ENCODE data around the gene ROPN1B.

The ROPN1B gene

GRCh38 chr3:126005951-126006350, 37.0 kb downstream of the ROPN1B start:
- no peak for DNase-seq

GRCh38 chr3:126008219-126008618, 39.2 kb downstream of the ROPN1B start:
- no peak for DNase-seq

GRCh38 chr3:126009181-126009580, 40.2 kb downstream of the ROPN1B start:
- DNase-seq, result no peak

GRCh38 chr3:126013751-126014156, 44.8 kb downstream of the ROPN1B start:
- no peak for DNase-seq

- DNase-seq, result no peak
Measured at GRCh38 chr3:126014252-126014651, 45.3 kb downstream of the ROPN1B start.

- no peak for DNase-seq
Measured at GRCh38 chr3:126015075-126015474, 46.1 kb downstream of the ROPN1B start.

- no peak for DNase-seq
Measured at GRCh38 chr3:126016616-126017015, 47.6 kb downstream of the ROPN1B start.

- DNase-seq, result no peak
Measured at GRCh38 chr3:126017362-126017761, 48.4 kb downstream of the ROPN1B start.

GRCh38 chr3:126018545-126018944, 49.6 kb downstream of the ROPN1B start:
- DNase-seq, result no peak

- no peak for DNase-seq
Measured at GRCh38 chr3:126018995-126019394, 50.0 kb downstream of the ROPN1B start.

GRCh38 chr3:126019683-126020082, 50.7 kb downstream of the ROPN1B start:
- DNase-seq, result no peak

GRCh38 chr3:126021224-126021623, 52.2 kb downstream of the ROPN1B start:
- no peak for DNase-seq

GRCh38 chr3:126021702-126022101, 52.7 kb downstream of the ROPN1B start:
- DNase-seq, result no peak

- no peak for DNase-seq
Measured at GRCh38 chr3:126022741-126023359, 53.9 kb downstream of the ROPN1B start.

GRCh38 chr3:126023390-126023789, 54.4 kb downstream of the ROPN1B start:
- no peak for DNase-seq

GRCh38 chr3:126024049-126024854, 55.3 kb downstream of the ROPN1B start:
- DNase-seq, result no peak

- DNase-seq, result no peak
Measured at GRCh38 chr3:126025116-126025729, 56.2 kb downstream of the ROPN1B start.

GRCh38 chr3:126025862-126026261, 56.9 kb downstream of the ROPN1B start:
- DNase-seq, result no peak

- DNase-seq, result no peak
Measured at GRCh38 chr3:126026277-126026751, 57.3 kb downstream of the ROPN1B start.

- DNase-seq, result no peak
Measured at GRCh38 chr3:126026761-126027160, 57.8 kb downstream of the ROPN1B start.

GRCh38 chr3:126028096-126028495, 59.1 kb downstream of the ROPN1B start:
- no peak for DNase-seq

- no peak for DNase-seq
Measured at GRCh38 chr3:126029241-126029640, 60.3 kb downstream of the ROPN1B start.

GRCh38 chr3:126030455-126030854, 61.5 kb downstream of the ROPN1B start:
- no peak for DNase-seq

- no peak for DNase-seq
Measured at GRCh38 chr3:126031981-126032471, 63.0 kb downstream of the ROPN1B start.

Measured in T-helper 9 cell (primary cell).